Measurements from ENCODE around the gene PTGS1.
"Not testable (repeated sequence)": the region's sequence is repeated elsewhere in the genome, so short reads cannot be mapped to it uniquely, and the experiment has no call there.

PTGS1 gene

GRCh38 chr9:122398371-122398924 lies 27.6 kb downstream of the PTGS1 start:
- no peak for DNase-seq (ENCODE audit: low spot score)

GRCh38 chr9:122401896-122402295 lies 31.1 kb downstream of the PTGS1 start:
- no peak for DNase-seq (ENCODE audit: low spot score)

- peak; percentile 14 for DNase-seq (ENCODE audit: low spot score)
Measured at GRCh38 chr9:122402403-122402871, 31.6 kb downstream of the PTGS1 start.

- no peak for DNase-seq (ENCODE audit: low spot score)
Measured at GRCh38 chr9:122402874-122403273, 32.0 kb downstream of the PTGS1 start.

- DNase-seq (ENCODE audit: low spot score) = no peak
Measured at GRCh38 chr9:122403381-122404000, 32.7 kb downstream of the PTGS1 start.

GRCh38 chr9:122405304-122406069 lies 34.7 kb downstream of the PTGS1 start:
- DNase-seq (ENCODE audit: low spot score) = not testable (repeated sequence)

- no peak for DNase-seq (ENCODE audit: low spot score)
Measured at GRCh38 chr9:122406070-122406890, 35.5 kb downstream of the PTGS1 start.

GRCh38 chr9:122414108-122414507 lies 43.3 kb downstream of the PTGS1 start:
- not testable (repeated sequence) for DNase-seq (ENCODE audit: low spot score)

- DNase-seq (ENCODE audit: low spot score) = no peak
Measured at GRCh38 chr9:122418016-122418415, 47.2 kb downstream of the PTGS1 start.

- no peak for DNase-seq (ENCODE audit: low spot score)
Measured at GRCh38 chr9:122420315-122420714, 49.5 kb downstream of the PTGS1 start.

GRCh38 chr9:122425087-122425486 lies 54.3 kb downstream of the PTGS1 start:
- no peak for DNase-seq (ENCODE audit: low spot score)

GRCh38 chr9:122426723-122427122 lies 55.9 kb downstream of the PTGS1 start:
- DNase-seq (ENCODE audit: low spot score) = no peak

GRCh38 chr9:122442568-122442967 lies 71.7 kb downstream of the PTGS1 start:
- DNase-seq (ENCODE audit: low spot score) = no peak

- DNase-seq (ENCODE audit: low spot score) = no peak
Measured at GRCh38 chr9:122444041-122444733, 73.4 kb downstream of the PTGS1 start.

All from NAMALWA (cell line).